ENCODE data around the gene SLC25A27. TPM values are rescaled to one million over a fixed set of nuclear protein-coding genes. Genes with fewer than 3 reads are reported as not detected.

SLC25A27 gene
- total RNA-seq, 1 donor from 2014 or later = 11.7 TPM

DNA sequence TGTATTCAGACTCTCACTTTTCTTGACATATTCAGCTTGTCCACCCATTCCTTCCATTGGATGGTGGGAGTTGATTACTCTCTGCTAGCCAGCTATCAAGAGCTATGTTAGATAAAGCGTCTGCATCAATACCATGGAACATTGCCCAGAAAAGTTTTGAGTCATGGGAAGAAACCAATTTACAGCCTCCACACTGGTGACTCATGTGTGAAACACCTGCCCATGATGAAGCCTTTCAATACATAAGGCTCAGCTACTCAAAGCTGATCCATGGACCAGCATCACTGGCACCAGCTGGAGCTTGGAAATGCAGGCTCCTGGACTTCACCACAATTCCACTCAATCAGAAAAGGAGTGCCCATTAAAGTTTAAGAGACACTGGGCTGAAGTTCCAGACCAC is 66.3 kb downstream of the SLC25A27 start:
- no peak overlapping the region for H3K27ac ChIP-seq
- intact Hi-C loops (cut with DNase I) = no loop called here
- no peaks in the 10 kb centered on the region for H3K9me3 ChIP-seq
- DNase-seq (ENCODE audit: low spot score in 2 of 2) = no peak
- H3K4me1 ChIP-seq = no peaks in the 10 kb centered on the region
- TF ChIP-seq, protein P1, sequence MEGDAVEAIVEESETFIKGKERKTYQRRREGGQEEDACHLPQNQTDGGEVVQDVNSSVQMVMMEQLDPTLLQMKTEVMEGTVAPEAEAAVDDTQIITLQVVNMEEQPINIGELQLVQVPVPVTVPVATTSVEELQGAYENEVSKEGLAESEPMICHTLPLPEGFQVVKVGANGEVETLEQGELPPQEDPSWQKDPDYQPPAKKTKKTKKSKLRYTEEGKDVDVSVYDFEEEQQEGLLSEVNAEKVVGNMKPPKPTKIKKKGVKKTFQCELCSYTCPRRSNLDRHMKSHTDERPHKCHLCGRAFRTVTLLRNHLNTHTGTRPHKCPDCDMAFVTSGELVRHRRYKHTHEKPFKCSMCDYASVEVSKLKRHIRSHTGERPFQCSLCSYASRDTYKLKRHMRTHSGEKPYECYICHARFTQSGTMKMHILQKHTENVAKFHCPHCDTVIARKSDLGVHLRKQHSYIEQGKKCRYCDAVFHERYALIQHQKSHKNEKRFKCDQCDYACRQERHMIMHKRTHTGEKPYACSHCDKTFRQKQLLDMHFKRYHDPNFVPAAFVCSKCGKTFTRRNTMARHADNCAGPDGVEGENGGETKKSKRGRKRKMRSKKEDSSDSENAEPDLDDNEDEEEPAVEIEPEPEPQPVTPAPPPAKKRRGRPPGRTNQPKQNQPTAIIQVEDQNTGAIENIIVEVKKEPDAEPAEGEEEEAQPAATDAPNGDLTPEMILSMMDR (IDR thresholded peaks at IDR 0.05) = no peak
- no peaks in the 10 kb centered on the region for H3K27me3 ChIP-seq
- H3K4me3 ChIP-seq = no peak overlapping the region
- H3K36me3 ChIP-seq = no peaks in the 10 kb centered on the region

DNA sequence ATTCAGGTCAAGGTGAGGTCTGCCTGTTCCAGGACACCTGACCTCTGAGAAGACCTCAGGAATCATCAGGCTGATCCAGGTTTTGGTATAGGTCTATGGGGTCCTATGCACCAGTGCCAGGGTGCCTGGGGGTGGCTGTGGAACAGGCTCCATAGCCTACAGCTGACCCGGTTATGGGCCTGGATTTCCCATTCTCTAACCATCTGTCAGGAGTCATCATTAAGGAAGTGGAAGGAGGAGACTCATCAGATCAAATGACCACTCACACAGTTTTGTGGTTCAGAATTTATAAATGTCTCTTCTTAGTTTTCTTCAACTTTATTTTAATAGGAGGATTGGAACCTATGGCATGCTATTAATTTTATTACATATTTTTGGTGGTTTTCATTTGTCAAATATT is 67.6 kb downstream of the SLC25A27 start:
- Histone ChIP-seq H3K4me1 (no peaks in the 10 kb centered on the region), H3K9me3 (no peaks in the 10 kb centered on the region), H3K4me3 (no peak overlapping the region), H3K36me3 (no peaks in the 10 kb centered on the region), H3K27ac (no peak overlapping the region), H3K27me3 (no peaks in the 10 kb centered on the region)
- TF ChIP-seq, protein P1 (IDR thresholded peaks at IDR 0.05) = no peak
- no peak for DNase-seq (ENCODE audit: low spot score in 2 of 2)
- intact Hi-C loops (cut with DNase I) = no loop called here

Other genes starting within 250 kb of the SLC25A27 start
- gene RCAN2, start 161.5 kb upstream of the SLC25A27 start, total RNA-seq = 83.4 TPM
- 1.4 TPM for gene CYP39A1, start 157 bp upstream of the SLC25A27 start, total RNA-seq
- gene TDRD6, start 34.9 kb downstream of the SLC25A27 start, total RNA-seq = 0.53 TPM
- gene PLA2G7, start 82.4 kb downstream of the SLC25A27 start, total RNA-seq = 2.1 TPM
- not detected for gene ANKRD66, start 94.0 kb downstream of the SLC25A27 start, total RNA-seq
- not detected for gene MEP1A, start 140.4 kb downstream of the SLC25A27 start, total RNA-seq